Aorta (tissue), 5 donors: Measurements from ENCODE around the gene ATF4. TPM values are rescaled to one million over a fixed set of nuclear protein-coding genes. Genes with fewer than 3 reads are reported as not detected.

Source experiments
- ATAC-seq: fragments of 200-7000 bp; cut with Tn5 transposase; one replicate; pipeline ENCODE4 v1.9.1; 2022; ENCODE audit warnings: moderate library complexity; ENCODE audit not compliant: low FRiP score
- DNase-seq, 2 donors: peaks; one replicate each; pipeline ENCODE4 v3.0.0-alpha.2; 2020
- H3K27ac ChIP-seq, 2 donors: one replicate each; pipeline ENCODE4 v1.5.1; 2013; ENCODE audit warnings: low read length in 2 of 2, mild to moderate bottlenecking in 2 of 2, moderate library complexity in 2 of 2, control low read depth in 1 of 2, inconsistent platforms in 1 of 2, low read depth in 1 of 2
- H3K27me3 ChIP-seq, 2 donors: one replicate each; pipeline ENCODE4 v1.6.1; 2013; ENCODE audit warnings: control low read depth in 1 of 2, low read length in 1 of 2, mild to moderate bottlenecking in 1 of 2, moderate library complexity in 1 of 2; ENCODE audit not compliant: insufficient read depth in 2 of 2, control insufficient read depth in 1 of 2
- H3K36me3 ChIP-seq, 2 donors: one replicate each; pipeline ENCODE4 v1.6.1; 2013; ENCODE audit warnings: control low read depth in 1 of 2, low read length in 1 of 2, mild to moderate bottlenecking in 1 of 2; ENCODE audit not compliant: insufficient read depth in 2 of 2, control insufficient read depth in 1 of 2
- H3K4me1 ChIP-seq, 2 donors: one replicate each; pipeline ENCODE4 v1.6.1; 2013; ENCODE audit warnings: low read length in 2 of 2, control low read depth in 1 of 2, mild to moderate bottlenecking in 1 of 2, moderate library complexity in 1 of 2; ENCODE audit not compliant: insufficient read depth in 2 of 2, control insufficient read depth in 1 of 2
- H3K4me3 ChIP-seq, 2 donors: one replicate each; pipeline ENCODE4 v1.5.1; 2013; ENCODE audit warnings: low read length in 2 of 2, control low read depth in 1 of 2, mild to moderate bottlenecking in 1 of 2
- H3K9me3 ChIP-seq: one replicate; pipeline ENCODE4 v1.6.1; 2013; ENCODE audit warnings: mild to moderate bottlenecking, low read length; ENCODE audit not compliant: control insufficient read depth
- WGBS, 2 donors: extraction: QIAGEN DNeasy Blood & Tissue Kit; methylation state at CpG; one replicate each; pipeline ENCODE4 v1.1.7; 2013; 5-methylcytosine and 5-hydroxymethylcytosine counted together
- intact Hi-C, 2 donors: fragments of 100-400 bp; cut with DNase I; formaldehyde crosslinking; loops; one replicate each; pipeline versions ENCODE4 v1.14.2 to v1.15.0; 2022
- polyA plus RNA-seq, 2 donors: library from polyadenylated mRNA; stranded (reverse); fragments of 200-250 nt; gene quantifications; one replicate each; pipeline ENCODE4 v1.2.3, GENCODE V29; 2013
- total RNA-seq, 2 donors: library from RNA; stranded (reverse); fragmentation: NEBNext Ultra II Directional; extraction: Animal tissue kit (Norgen Biotek cat#: 25700); gene quantifications; one replicate each; pipeline ENCODE4 v1.2.1, GENCODE V29; 2021
- donor health status: healthy with polysubstance abuse.
- donor health status: Bipolar disorder and iron deficiency.
- donor health status: DM: no; HTN: no; CAD: no.
- donor health status: DM: no; HTN: no; CAD: no.
- donor health status: DM: yes; HTN: yes; CAD: no.

Gene ATF4
- total and polyA plus RNA-seq, 4 donors = 305 to 759 (median 448) TPM

DNA sequence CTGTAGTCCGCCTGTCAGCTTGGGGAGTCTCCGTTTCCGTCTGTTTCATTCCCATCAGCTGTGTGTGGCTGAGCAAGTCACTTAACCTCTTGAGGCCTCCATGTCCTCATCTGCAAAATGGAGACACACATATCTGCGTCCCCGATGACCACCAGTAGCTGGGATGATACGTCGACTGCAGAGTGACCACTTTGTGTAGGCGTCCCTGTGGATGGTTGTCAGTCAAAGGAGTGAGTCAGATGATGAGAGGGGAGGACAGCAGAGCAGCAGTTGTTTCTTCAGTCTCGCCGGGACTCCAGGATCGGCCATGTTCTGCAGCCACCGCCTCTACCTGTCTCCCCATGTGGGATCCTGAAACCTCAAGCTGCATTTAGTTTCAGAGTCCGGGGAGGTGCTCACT, 43.7 kb upstream of the ATF4 start:
- DNase-seq = no peak
- WGBS, 2 donors = 84 to 87% methylated on average over 13 of the region's 13 CpGs
- H3K27ac ChIP-seq = no peak overlapping the region
- no peaks in the 10 kb centered on the region for H3K36me3 ChIP-seq
- no peaks in the 10 kb centered on the region for H3K27me3 ChIP-seq
- no peak overlapping the region for H3K4me3 ChIP-seq
- no peaks in the 10 kb centered on the region for H3K9me3 ChIP-seq
- ATAC-seq = no peak
- no peaks in the 10 kb centered on the region for H3K4me1 ChIP-seq
- intact Hi-C loops = no loop called here

GRCh38 chr22:39477542-39477941, 42.8 kb upstream of the ATF4 start:
- Histone ChIP-seq H3K36me3 (no peaks in the 10 kb centered on the region), H3K4me3 (no peak overlapping the region), H3K4me1 (no peaks in the 10 kb centered on the region), H3K27me3 (no peaks in the 10 kb centered on the region), H3K9me3 (no peaks in the 10 kb centered on the region), H3K27ac (no peak overlapping the region)
- intact Hi-C loops = no loop called here
- DNase-seq = no peak
- WGBS, 2 donors = 90 to 92% methylated on average over 9 of the region's 9 CpGs
- no peak for ATAC-seq

DNA sequence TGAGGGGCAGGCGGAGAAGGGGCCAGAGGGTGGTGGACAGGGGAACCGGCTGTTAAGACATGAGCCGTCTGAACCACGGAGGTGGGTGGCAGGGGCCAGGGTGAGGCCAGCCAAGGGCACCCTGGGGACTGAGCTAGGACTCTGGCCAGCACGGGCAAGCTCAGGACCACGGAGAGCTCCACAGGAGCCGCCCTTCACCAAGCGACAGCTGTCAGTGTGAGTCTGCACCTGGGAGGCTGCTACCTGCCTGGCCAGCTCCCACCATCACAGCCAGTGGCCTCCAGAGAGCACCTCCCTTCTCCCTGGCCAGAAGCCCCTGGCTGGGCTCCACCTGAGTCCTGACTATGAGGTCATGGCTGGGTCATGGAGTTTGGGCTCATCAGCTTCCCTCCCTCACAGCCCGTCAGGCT, 41.9 kb upstream of the ATF4 start:
- Histone ChIP-seq H3K4me1 (no peaks in the 10 kb centered on the region), H3K4me3 (no peak overlapping the region), H3K36me3 (no peaks in the 10 kb centered on the region), H3K27ac (no peak overlapping the region), H3K9me3 (no peaks in the 10 kb centered on the region), H3K27me3 (no peaks in the 10 kb centered on the region)
- intact Hi-C loops = no loop called here
- WGBS, 2 donors = 22 to 25% methylated on average over 9 of the region's 9 CpGs
- DNase-seq (no peak), ATAC-seq (no peak)

DNA sequence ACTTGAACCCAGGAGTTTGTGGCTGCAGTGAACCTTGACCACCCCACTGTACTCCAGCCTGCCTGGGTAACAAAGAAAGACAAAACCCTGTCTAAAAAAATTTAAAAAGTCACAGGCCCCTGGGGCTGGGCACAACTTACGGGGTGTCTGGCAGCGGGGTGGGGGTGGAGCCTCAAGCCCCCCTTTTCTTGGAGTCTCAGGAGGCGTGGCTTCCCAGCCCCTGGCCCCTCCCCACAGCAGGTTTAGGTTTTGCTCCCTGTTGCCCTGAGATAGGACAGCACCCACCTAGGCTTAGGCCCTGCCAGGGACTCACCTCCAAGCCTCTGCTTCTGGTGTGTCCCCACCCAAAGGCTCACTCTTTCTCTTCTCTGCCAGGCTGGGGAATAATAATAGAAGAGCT, 41.1 kb upstream of the ATF4 start:
- intact Hi-C loops = no loop called here
- Histone ChIP-seq H3K9me3 (no peaks in the 10 kb centered on the region), H3K27me3 (no peaks in the 10 kb centered on the region), H3K36me3 (no peaks in the 10 kb centered on the region), H3K4me3 (no peak overlapping the region), H3K27ac (no peak overlapping the region), H3K4me1 (no peaks in the 10 kb centered on the region)
- ATAC-seq (no peak), DNase-seq (no peak)
- WGBS, 2 donors = 78 to 82% methylated on average over 3 of the region's 3 CpGs

DNA sequence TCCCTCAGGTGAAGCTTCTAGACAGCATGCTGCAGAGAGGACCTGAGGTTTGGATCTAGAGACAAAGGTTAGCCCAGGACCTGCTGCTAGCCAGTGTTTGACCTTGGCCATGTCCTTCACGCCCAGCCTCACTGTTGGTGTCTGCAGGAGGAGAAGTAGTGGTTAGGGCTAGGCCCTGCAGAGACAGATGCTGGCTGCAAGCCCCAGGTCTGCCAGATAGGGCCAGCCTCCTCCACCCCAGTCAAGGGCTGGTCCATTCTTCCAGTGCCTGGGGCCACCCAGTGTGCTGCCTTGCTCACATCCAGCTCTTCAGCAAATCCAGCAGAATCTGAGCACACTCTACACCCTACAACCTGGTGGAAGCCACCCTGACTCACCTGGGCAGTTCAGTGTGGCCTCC, 39.8 kb upstream of the ATF4 start:
- DNase-seq (no peak), ATAC-seq (no peak)
- intact Hi-C loops = no loop called here
- H3K9me3 ChIP-seq = no peaks in the 10 kb centered on the region
- no peak overlapping the region for H3K4me3 ChIP-seq
- no peak overlapping the region for H3K27ac ChIP-seq
- WGBS, 2 donors = 93 to 96% methylated on average over 1 of the region's 1 CpG
- no peaks in the 10 kb centered on the region for H3K4me1 ChIP-seq
- H3K27me3 ChIP-seq = no peaks in the 10 kb centered on the region
- H3K36me3 ChIP-seq = no peaks in the 10 kb centered on the region

GRCh38 chr22:39481054-39481453, 39.3 kb upstream of the ATF4 start:
- Histone ChIP-seq H3K27me3 (no peaks in the 10 kb centered on the region), H3K27ac (no peak overlapping the region), H3K9me3 (no peaks in the 10 kb centered on the region), H3K4me1 (no peaks in the 10 kb centered on the region), H3K36me3 (no peaks in the 10 kb centered on the region), H3K4me3 (no peak overlapping the region)
- WGBS, 2 donors = 91 to 94% methylated on average over 16 of the region's 16 CpGs
- intact Hi-C loops = no loop called here
- ATAC-seq (no peak), DNase-seq (no peak)

GRCh38 chr22:39481595-39481994, 38.8 kb upstream of the ATF4 start:
- no peak for ATAC-seq
- Histone ChIP-seq H3K36me3 (no peaks in the 10 kb centered on the region), H3K4me3 (no peak overlapping the region), H3K27ac (no peak overlapping the region), H3K9me3 (no peaks in the 10 kb centered on the region), H3K4me1 (no peaks in the 10 kb centered on the region), H3K27me3 (no peaks in the 10 kb centered on the region)
- WGBS, 2 donors = 86 to 90% methylated on average over 5 of the region's 5 CpGs
- intact Hi-C loops = no loop called here
- no peak for DNase-seq

- no peaks in the 10 kb centered on the region for H3K9me3 ChIP-seq
- no peak overlapping the region for H3K4me3 ChIP-seq
- no peaks in the 10 kb centered on the region for H3K27me3 ChIP-seq
- H3K4me1 ChIP-seq = no peaks in the 10 kb centered on the region
- no peak for ATAC-seq
- no peak for DNase-seq
- H3K36me3 ChIP-seq = no peaks in the 10 kb centered on the region
- intact Hi-C loops = no loop called here
- WGBS, 2 donors = 85% methylated on average over 3 of the region's 3 CpGs
- no peak overlapping the region for H3K27ac ChIP-seq
These were observed 37.6 kb upstream of the ATF4 start for GRCh38 chr22:39482768-39483167.

GRCh38 chr22:39486951-39487825, 33.2 kb upstream of the ATF4 start:
- Histone ChIP-seq H3K4me3 (no peak overlapping the region), H3K27ac (no peak overlapping the region), H3K27me3 (no peaks in the 10 kb centered on the region), H3K9me3 (no peaks in the 10 kb centered on the region), H3K36me3 (no peaks in the 10 kb centered on the region), H3K4me1 (no peaks in the 10 kb centered on the region)
- no peak for DNase-seq
- WGBS, 2 donors = 81 to 82% methylated on average over 45 of the region's 45 CpGs
- ATAC-seq = no peak
- intact Hi-C loops = no loop called here
